DOHH2 (cell line): ENCODE data around the gene OR56B4.

Source experiments
- EZH2phosphoT487 ChIP-seq: fragments of 200-600 bp; sonication (generic); IDR thresholded peaks from 2 replicates; pipeline ENCODE4 v1.6.1; 2017; ENCODE audit warnings: borderline replicate concordance, mild to moderate bottlenecking, antibody characterized with exemption, low read length, moderate library complexity, mixed read lengths
- TF ChIP-seq, protein P1 (sequence below): fragments of 200-600 bp; sonication (generic); IDR thresholded peaks from one replicate; pipeline ENCODE4 v1.5.1; 2014; ENCODE audit warnings: antibody characterized with exemption, mild to moderate bottlenecking, low read depth, low read length; ENCODE audit not compliant: poor library complexity, severe bottlenecking

DNA sequence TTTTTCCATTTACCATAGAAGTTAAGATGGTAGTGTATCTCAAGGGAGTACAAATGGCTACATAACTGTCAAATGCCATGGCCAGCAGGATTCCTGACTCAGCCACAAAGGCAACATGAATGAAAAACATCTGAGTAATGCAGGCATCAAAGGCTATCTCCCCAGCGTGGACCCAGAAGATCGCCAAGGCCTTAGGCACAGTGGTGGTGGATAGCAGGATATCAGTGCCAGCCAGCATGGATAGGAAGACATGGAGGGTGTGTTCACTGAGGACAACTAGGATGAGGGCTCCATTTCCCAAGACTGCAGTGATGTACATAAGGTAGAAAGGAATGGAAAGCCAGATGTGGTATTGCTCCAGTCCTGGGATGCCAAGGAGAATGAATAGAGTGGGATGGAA, 44.6 kb downstream of the OR56B4 start:
- TF ChIP-seq, protein P1, sequence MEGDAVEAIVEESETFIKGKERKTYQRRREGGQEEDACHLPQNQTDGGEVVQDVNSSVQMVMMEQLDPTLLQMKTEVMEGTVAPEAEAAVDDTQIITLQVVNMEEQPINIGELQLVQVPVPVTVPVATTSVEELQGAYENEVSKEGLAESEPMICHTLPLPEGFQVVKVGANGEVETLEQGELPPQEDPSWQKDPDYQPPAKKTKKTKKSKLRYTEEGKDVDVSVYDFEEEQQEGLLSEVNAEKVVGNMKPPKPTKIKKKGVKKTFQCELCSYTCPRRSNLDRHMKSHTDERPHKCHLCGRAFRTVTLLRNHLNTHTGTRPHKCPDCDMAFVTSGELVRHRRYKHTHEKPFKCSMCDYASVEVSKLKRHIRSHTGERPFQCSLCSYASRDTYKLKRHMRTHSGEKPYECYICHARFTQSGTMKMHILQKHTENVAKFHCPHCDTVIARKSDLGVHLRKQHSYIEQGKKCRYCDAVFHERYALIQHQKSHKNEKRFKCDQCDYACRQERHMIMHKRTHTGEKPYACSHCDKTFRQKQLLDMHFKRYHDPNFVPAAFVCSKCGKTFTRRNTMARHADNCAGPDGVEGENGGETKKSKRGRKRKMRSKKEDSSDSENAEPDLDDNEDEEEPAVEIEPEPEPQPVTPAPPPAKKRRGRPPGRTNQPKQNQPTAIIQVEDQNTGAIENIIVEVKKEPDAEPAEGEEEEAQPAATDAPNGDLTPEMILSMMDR = no peak
- TF ChIP-seq EZH2phosphoT487 = no peak
